NCI-H226 (cell line): ENCODE measurements around the gene MCAM.

Experiments
- DNase-seq: peaks from one replicate; pipeline ENCODE4 v3.0.0-alpha.2; 2015

Gene MCAM

GRCh38 chr11:119324189-119324588, 7.3 kb upstream of the MCAM start:
- DNase-seq: no peak

GRCh38 chr11:119323532-119324033, 6.7 kb upstream of the MCAM start:
- peak; percentile 35 for DNase-seq

- DNase-seq: no peak
These were observed 6.1 kb upstream of the MCAM start for GRCh38 chr11:119322921-119323531.

GRCh38 chr11:119322360-119322739, 5.4 kb upstream of the MCAM start:
- no peak for DNase-seq

- peak; percentile 59 for DNase-seq
These were observed 4.0 kb upstream of the MCAM start for GRCh38 chr11:119320776-119321524.

DNA sequence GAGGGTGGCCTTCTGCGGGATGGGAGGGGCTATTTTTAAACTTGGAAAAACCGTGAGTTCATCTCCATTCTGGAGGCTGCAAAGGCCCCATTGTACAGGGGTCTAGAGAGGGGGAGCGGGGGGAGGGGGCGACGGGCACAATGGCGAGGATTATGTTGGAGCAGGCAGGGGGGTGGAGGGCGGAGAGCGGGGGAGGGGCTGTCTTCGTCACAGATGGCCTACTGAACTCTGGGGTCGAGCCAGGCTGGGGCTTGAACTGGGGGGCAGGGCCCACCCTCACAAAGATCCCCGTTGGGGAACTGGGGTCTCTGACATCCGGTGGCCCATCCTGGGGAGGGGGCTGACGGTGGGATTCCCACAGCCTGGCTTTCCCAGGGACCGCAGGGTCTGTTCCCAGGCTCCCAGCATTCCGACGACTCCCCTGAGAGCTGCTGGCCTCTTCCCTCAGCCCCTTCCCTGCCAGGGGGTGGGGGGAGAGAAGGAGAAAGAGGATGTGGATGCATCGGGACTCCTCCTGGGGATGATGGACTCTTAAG, 3.4 kb upstream of the MCAM start:
- no peak for DNase-seq

DNA sequence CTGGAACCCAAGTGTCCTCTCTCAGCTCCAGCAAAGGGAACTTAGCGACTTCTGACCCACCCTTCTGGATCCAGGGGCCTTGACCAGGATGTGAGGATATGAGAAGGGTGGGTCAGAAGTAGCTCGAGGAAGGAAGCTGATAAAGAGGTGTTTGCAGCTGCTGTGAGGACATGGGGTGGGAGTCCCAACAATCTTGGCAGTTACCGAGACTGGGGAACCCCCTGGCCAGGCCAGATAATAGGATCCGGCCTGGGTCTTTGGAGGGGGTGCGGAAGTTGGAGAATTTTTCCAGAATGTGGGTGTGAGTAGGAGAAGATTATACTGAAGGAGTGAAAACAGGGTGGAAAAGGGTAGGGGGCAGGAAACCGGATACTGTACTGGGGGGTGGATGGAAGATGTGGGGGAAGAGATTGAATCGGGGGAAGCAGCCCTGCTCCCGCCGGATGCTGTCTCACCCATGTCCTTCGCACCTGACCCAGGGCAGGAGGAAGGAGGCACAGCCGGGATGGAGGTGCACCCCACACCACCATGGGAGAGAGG, 2.8 kb upstream of the MCAM start:
- no peak for DNase-seq

DNA sequence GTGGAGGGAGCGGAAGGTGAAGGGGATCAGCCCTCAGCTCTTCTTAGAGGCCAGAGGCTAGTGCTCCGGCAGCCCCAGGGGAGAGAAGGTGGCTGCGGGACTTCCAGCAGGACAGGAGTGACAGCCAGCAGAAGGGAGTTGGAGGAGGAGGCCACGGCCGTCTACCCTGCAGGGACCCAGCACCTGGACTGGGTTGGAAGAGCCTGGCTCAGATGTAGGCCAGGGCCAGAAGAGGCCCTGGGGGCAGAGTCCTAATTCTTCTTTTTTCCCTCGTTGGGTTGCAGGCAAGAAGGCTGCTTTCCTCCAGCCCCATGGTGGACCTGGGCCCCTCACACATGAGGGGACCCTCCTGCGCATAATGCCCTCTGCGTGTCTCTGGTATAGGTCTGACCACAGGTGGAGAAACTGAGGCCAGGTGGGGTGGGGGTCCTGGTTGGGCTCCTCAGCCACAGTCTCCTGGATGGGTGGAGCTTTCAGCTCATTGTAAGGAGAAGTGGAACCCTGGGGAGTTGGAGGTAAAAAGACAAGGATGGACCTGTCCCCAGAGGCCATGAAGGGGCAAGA, 2.3 kb upstream of the MCAM start:
- no peak for DNase-seq

- no peak for DNase-seq
These were observed 1.6 kb upstream of the MCAM start for GRCh38 chr11:119318240-119319135.

DNA sequence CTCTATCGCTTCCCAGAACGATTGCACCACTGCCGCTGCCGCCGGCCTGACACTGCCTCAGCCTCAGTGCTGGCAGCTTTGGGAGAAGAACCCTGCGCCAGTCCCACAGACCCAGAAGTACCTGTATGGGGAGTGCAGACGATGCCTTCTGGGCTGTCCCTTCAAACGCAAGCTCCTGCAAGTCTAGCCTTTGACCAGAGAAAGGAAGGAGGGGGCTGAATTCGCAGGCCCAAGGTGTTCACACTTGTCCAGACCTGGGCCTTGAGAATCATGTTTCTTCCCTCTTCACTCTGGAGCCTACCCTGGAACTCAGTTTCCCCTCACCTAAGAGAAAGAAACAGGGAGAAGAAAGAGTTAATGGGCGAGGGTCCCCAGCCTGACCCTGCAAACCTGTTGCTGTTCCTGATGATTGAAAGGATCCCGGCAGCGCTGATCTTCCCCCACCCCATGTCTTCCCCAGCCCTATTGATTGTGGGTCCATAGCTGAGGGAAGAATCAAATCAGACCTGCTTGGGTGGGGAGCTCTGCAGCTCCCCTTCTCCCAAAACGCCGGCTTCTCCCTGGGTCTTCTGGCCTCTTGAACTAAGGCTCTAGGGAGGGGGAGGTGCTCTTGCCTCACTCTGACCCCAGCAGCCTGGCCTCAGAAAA, 786 bp upstream of the MCAM start:
- DNase-seq: no peak

DNA sequence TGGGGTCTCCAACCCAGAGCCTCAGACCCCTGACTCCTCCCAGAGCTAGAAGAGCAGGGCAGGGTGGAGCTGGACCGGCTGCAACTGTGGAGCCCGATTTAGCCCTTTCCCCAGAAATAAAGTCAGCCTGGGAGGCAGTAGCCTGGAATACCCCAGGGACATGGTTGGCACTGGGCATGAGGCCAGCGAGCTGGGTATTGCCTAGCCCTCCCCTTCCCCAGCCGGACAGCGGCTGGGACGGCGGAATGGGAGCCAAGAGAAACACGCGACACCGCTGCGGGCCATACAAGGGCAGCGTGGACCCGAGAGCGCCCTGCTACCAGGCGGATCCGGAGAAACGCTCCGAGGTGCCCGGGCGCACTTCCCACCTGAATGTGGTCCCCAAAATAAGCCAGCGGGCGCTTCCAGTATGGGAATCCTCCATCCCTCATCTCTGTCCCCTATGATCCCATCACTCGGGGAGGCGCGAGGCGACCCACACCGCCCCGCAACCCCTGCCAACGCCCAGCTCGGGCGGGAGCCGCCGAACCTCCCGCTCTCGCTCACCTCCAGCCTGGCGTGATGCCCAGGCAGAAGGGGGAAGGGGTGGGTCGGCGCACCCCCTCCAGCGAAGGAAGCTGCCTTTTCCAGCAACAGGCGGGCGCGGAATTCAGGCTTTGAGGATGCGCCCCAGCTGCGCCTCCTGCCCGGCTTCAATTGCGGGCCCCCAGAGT, 758 bp downstream of the MCAM start:
- no peak for DNase-seq

DNA sequence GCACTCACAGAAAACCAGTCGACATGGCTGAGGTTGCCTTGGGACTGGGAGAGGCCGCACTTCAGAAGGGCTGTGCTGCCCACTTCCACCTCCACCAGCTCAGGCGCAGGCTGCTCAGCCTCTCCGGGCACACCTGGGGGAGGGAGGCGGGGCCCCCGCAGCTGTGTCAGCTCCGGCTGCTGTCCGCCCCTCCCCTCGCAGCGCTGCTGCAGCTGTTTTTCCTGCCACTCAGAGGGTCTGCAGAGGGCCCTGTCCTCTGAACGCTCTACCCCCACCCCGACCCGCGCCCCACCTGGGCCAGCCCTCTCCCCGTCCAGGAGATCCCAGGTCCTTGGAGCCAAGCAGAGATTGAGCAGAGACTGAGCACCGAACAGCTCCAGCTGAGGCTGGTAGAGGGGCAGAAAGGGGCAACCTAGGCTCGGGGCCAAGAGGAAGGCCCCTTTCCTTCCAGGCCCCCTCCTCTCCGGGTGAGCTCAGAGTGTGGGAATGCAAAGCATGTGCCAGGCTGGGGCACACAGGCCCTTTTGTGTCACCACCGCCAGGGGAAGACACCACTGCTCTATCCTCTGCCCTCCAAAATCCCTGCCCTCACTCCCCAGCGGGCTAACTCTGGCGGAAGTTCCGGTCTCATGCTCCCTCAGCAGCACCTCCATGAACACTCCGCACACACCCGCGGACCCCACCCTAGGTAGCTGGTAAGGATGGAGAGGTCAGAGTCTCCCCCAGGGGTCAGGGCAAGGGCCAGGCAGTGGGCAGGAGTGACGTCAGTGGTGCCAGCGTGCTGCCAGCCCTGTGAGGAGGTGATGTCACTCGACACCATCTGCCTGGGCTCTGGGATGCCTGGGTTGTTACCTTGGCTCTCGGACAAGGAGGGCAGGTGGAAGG, 1.6 kb downstream of the MCAM start:
- DNase-seq: no peak

DNA sequence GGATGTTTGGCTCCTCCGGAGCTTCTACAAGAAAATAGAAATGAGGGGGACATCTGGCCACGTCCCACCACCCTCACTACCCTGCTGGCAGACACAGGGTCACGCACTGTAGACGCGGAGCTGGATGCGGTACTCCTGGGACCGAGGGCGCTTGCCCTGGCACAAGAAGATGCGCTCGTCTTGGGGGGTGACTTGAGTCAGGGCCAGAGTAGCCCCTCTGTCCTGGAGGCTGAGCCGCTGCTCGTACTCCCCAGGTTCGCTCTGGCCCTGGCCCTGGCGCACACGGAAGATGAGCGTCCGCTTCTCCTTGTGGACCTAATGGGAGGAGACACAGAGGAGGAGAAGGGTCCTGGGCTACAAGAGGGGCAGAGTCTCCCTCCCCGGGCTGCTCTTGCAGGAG, 2.2 kb downstream of the MCAM start:
- no peak for DNase-seq

GRCh38 chr11:119310682-119311052, 6.3 kb downstream of the MCAM start:
- DNase-seq: no peak

- DNase-seq: no peak
These were observed 6.8 kb downstream of the MCAM start for GRCh38 chr11:119309953-119310681.

- no peak for DNase-seq
These were observed 7.5 kb downstream of the MCAM start for GRCh38 chr11:119309411-119309810.

- no peak for DNase-seq
These were observed 9.0 kb downstream of the MCAM start for GRCh38 chr11:119307974-119308373.

- no peak for DNase-seq
These were observed 9.7 kb downstream of the MCAM start for GRCh38 chr11:119307219-119307618.

DNA sequence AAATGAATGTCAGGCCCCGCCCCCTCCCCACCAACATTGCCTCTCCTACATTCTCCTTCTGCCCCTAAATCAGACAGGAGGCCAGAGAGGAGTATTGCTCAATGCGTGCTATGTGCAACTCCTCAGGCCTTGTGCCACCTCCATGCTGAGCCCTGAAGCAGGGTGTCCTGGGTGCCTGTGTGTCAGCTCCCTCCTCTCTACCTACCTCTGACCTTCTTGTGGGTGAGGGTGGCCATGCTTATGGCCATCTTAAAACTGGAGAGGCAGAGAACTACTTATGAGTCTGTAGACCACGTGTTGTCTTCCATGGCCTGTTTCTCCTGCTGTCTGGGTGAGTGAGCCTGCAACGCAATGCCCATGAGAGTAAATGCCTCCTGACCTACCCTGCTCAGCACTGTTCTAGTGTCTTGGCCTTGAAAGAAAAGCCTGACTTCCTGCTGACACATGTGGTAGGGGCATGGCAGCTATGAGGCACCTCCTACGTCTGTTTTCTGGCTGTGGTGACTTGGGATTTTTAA, 10.5 kb downstream of the MCAM start:
- DNase-seq: no peak
